Vagina (tissue), 2 donors: Measurements from ENCODE around the gene HOXD13. TPM values are rescaled to one million over a fixed set of nuclear protein-coding genes. Genes with fewer than 3 reads are reported as not detected.
A peak's percentile ranks its signal among the peaks of the same experiment; 100 is the strongest.

Experiments
- DNase-seq, 2 donors: peaks; one replicate each; pipeline ENCODE4 v3.0.0-alpha.2; 2017; ENCODE audit errors: extremely low spot score in 2 of 2
- H3K27ac ChIP-seq: fragments of 200-600 bp; sonication (generic); one replicate; pipeline ENCODE4 v1.5.1; 2019
- H3K27me3 ChIP-seq: fragments of 200-600 bp; sonication (generic); one replicate; pipeline ENCODE4 v1.5.1; 2019
- H3K36me3 ChIP-seq, 2 donors: fragments of 200-600 bp; sonication (generic); one replicate each; pipeline ENCODE4 v1.5.1; 2017 to 2019
- H3K4me1 ChIP-seq: fragments of 200-600 bp; sonication (generic); one replicate; pipeline ENCODE4 v1.5.1; 2019
- H3K4me3 ChIP-seq, 2 donors: fragments of 200-600 bp; sonication (generic); 1 replicate in 1 of 2; 2 replicates in 1 of 2; pipeline ENCODE4 v1.5.1; 2016 to 2019
- H3K9me3 ChIP-seq: fragments of 200-600 bp; sonication (generic); one replicate; pipeline ENCODE4 v1.5.1; 2019
- POLR2A ChIP-seq, 2 donors: fragments of 450-650 bp; IDR thresholded peaks; one replicate each; pipeline ENCODE4 v1.6.1; 2017; ENCODE audit warnings: antibody characterized with exemption in 2 of 2, mild to moderate bottlenecking in 2 of 2, moderate library complexity in 2 of 2
- POLR2AphosphoS5 ChIP-seq, 2 donors: sonication (generic); formaldehyde crosslinking; IDR thresholded peaks; one replicate each; pipeline ENCODE4 v1.9.0; 2017; ENCODE audit warnings: antibody characterized with exemption in 2 of 2, mild to moderate bottlenecking in 2 of 2, low read depth in 1 of 2; ENCODE audit not compliant: insufficient read depth in 1 of 2
- intact Hi-C: fragments of 100-400 bp; cut with DNase I; formaldehyde crosslinking; loops from one replicate; pipeline ENCODE4 v1.15.1; 2023
- total RNA-seq: library from RNA; depleted of rRNA; stranded (reverse); fragments of >200 nt; gene quantifications from one replicate; pipeline ENCODE4 v1.2.3, GENCODE V29; 2016
- TF ChIP-seq, protein P1 (sequence below), 3 experiments: fragments of 450-650 bp in 2 of 3; fragments of 200-600 bp in 1 of 3; sonication (generic) in 1 of 3; IDR thresholded peaks; one replicate each; pipeline ENCODE4 v1.5.1; 2017 to 2019; ENCODE audit warnings: antibody characterized with exemption in 3 of 3, mild to moderate bottlenecking in 2 of 3, moderate library complexity in 2 of 3

The HOXD13 gene
- total RNA-seq, 1 donor from 2014 or later = 15.7 TPM

DNA sequence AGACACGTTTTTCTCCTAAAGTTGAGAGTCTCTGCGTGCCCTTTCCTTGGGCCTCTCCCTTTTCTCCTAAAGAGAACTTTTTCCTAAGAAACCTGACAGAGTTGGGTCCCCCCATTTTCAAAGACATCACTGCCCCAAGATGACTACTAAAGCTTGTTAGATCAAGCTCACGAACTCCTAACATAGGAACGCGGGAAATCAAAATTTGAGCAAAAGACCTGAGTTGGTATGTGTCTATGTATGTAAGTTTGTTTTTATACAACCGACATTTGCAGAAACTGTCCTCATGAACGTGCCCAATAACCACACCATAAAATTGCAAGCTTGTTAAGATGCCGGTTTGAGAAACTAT lies 1.4 kb downstream of the HOXD13 start:
- intact Hi-C loops = loop anchor here (5.0 kb wide), 1 partner anchor 842 kb away; no protein-coding TSS in a partner anchor

DNA sequence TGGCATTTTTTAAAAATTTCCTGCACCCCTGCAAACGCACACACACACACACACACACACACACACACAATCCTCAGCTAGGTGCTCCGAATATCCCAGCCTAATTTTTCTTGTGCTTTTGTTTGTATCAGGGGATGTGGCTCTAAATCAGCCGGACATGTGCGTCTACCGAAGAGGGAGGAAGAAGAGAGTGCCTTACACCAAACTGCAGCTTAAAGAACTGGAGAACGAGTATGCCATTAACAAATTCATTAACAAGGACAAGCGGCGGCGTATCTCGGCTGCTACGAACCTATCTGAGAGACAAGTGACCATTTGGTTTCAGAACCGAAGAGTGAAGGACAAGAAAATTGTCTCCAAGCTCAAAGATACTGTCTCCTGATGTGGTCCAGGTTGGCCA lies 1.8 kb downstream of the HOXD13 start:
- H3K27me3 ChIP-seq = no peaks in the 10 kb centered on the region
- H3K27ac ChIP-seq = peak overlapping the region; percentile 91
- intact Hi-C loops = loop anchor here (5.0 kb wide), 1 partner anchor 842 kb away; no protein-coding TSS in a partner anchor
- no peak for DNase-seq
- TF ChIP-seq POLR2A (IDR thresholded peaks at IDR 0.05) (no peak), POLR2AphosphoS5 (IDR thresholded peaks at IDR 0.05; ENCODE audit: insufficient read depth in 1 of 2, low read depth in 1 of 2) (no peak)
- TF ChIP-seq, protein P1, sequence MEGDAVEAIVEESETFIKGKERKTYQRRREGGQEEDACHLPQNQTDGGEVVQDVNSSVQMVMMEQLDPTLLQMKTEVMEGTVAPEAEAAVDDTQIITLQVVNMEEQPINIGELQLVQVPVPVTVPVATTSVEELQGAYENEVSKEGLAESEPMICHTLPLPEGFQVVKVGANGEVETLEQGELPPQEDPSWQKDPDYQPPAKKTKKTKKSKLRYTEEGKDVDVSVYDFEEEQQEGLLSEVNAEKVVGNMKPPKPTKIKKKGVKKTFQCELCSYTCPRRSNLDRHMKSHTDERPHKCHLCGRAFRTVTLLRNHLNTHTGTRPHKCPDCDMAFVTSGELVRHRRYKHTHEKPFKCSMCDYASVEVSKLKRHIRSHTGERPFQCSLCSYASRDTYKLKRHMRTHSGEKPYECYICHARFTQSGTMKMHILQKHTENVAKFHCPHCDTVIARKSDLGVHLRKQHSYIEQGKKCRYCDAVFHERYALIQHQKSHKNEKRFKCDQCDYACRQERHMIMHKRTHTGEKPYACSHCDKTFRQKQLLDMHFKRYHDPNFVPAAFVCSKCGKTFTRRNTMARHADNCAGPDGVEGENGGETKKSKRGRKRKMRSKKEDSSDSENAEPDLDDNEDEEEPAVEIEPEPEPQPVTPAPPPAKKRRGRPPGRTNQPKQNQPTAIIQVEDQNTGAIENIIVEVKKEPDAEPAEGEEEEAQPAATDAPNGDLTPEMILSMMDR (IDR thresholded peaks at IDR 0.05) = no peak
- H3K4me1 ChIP-seq = peaks cover 29% of the 10 kb centered on the region
- H3K36me3 ChIP-seq = no peaks in the 10 kb centered on the region
- no peaks in the 10 kb centered on the region for H3K9me3 ChIP-seq
- H3K4me3 ChIP-seq = peak overlapping the region; percentile 54 to 59

More for the DNA sequence above, 1.4 kb downstream of the HOXD13 start:
- no peaks in the 10 kb centered on the region for H3K9me3 ChIP-seq
- H3K4me1 ChIP-seq = peaks cover 29% of the 10 kb centered on the region
- peak overlapping the region; percentile 91 for H3K27ac ChIP-seq
- H3K27me3 ChIP-seq = no peaks in the 10 kb centered on the region
- peak overlapping the region; percentile 54 to 59 for H3K4me3 ChIP-seq
- TF ChIP-seq POLR2AphosphoS5 (IDR thresholded peaks at IDR 0.05; ENCODE audit: insufficient read depth in 1 of 2, low read depth in 1 of 2) = no peak
- TF ChIP-seq, protein P1 (IDR thresholded peaks at IDR 0.05) = no peak
- H3K36me3 ChIP-seq = no peaks in the 10 kb centered on the region
- DNase-seq = no peak

DNA sequence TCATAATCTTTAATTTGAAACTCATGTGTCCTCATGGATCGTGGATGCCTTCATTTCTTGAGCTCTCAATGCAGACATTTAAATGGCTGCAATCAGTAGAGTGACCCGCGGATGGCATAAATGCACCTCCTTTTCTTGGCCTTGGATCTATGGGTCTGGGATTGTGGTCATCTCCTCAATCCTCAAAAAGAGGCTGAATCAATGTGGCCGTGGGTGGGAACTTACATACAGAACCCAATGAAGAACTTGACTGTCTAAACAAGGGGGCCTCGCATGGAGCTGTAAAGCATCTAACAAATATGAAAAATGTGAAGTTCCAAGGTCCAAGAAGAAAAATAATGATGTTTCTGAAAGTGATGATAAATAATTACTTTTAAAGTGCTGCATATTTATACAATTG lies 2.9 kb downstream of the HOXD13 start:
- peaks cover 34% of the 10 kb centered on the region for H3K4me1 ChIP-seq
- TF ChIP-seq POLR2A (IDR thresholded peaks at IDR 0.05) = no peak
- no peak for TF ChIP-seq POLR2AphosphoS5 (IDR thresholded peaks at IDR 0.05; ENCODE audit: insufficient read depth in 1 of 2, low read depth in 1 of 2)
- TF ChIP-seq, protein P1 (IDR thresholded peaks at IDR 0.05) = no peak
- peak overlapping the region; percentile 91 for H3K27ac ChIP-seq
- no peaks in the 10 kb centered on the region for H3K27me3 ChIP-seq
- peak overlapping the region; percentile 54 to 59 for H3K4me3 ChIP-seq
- DNase-seq = no peak
- H3K36me3 ChIP-seq = no peaks in the 10 kb centered on the region
- no peaks in the 10 kb centered on the region for H3K9me3 ChIP-seq
- intact Hi-C loops = no loop called here

DNA sequence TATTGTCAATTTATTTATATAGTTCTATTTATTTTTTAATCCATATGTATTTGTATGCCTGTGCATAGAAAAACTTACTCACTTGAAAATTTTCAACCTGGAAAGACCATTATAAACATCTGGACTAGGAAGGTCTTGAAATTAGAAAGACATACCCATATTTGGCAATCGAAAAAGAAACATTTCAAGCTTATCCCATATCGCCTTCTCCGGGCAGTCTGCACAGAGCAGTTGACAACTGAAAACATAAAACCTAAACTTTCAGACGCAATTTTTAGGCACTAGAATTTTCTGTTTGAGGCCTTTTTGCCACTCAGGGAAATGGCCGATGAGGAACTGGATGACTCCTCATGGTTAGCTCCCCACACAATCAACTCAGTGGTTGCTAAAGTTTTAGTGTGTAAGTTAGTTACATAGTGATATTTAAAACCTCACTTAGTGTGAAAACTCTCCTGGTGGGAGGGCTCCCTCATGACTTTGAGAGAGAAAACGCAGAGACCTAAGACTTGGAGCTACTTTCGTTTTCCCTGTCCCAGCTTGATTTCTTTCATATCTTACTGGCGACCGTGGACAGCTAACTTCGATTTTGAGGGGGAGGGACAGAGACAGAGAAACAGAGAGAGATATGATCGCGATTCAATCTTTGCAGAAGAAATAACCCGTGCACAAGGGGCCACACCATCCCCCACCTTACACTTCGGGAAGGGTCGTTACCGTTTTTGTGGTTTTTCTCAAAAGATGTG lies 3.9 kb downstream of the HOXD13 start:
- peak overlapping the region; percentile 48 to 54 for H3K4me3 ChIP-seq

More for the DNA sequence above, 3.9 kb downstream of the HOXD13 start:
- TF ChIP-seq POLR2AphosphoS5 (IDR thresholded peaks at IDR 0.05; ENCODE audit: insufficient read depth in 1 of 2, low read depth in 1 of 2) = no peak
- TF ChIP-seq, protein P1 (IDR thresholded peaks at IDR 0.05) = no peak
- no peak for TF ChIP-seq POLR2A (IDR thresholded peaks at IDR 0.05)
- intact Hi-C loops = no loop called here
- Histone ChIP-seq H3K9me3 (no peaks in the 10 kb centered on the region), H3K36me3 (no peaks in the 10 kb centered on the region), H3K27me3 (no peaks in the 10 kb centered on the region), H3K4me1 (peaks cover 41% of the 10 kb centered on the region), H3K27ac (peak overlapping the region; percentile 91)
- no peak for DNase-seq
